GM12878 (cell line): ENCODE results near the gene PPIF. TPM values are rescaled to one million over a fixed set of nuclear protein-coding genes. Genes with fewer than 3 reads are reported as not detected.

Experiments
- PML ChIP-seq: IDR thresholded peaks from 2 replicates; pipeline ENCODE4 v1.6.1; 2012; ENCODE audit warnings: low read length, inconsistent platforms
- RFX5 ChIP-seq: IDR thresholded peaks from 2 replicates; pipeline ENCODE4 v1.6.1; 2011; ENCODE audit warnings: low read depth, low read length, improper control_type of control experiment
- polyA plus RNA-seq, 11 experiments: library from polyadenylated mRNA; depleted of rRNA in 4 of 11; unstranded in 6 of 11; stranded (reverse) in 5 of 11; fragments of >200 nt; fragmentation: Nextera tagmentation in 4 of 11; fragmentation: Illumina TruSeq in 1 of 11; extraction: Ambion mirVana in 4 of 11; extraction: Trizol in 1 of 11; gene quantifications; 1 replicate in 1 of 11; 2 replicates in 10 of 11; pipeline versions ENCODE4 v1.2.1 to v1.2.3, GENCODE V29; 2011 to 2016; ENCODE audit warnings: inconsistent platforms in 2 of 11, missing spikeins in 2 of 11, low read depth in 1 of 11
- total RNA-seq, 4 experiments: library from RNA; depleted of rRNA in 3 of 4; stranded (reverse); fragments of >200 nt in 3 of 4; fragmentation: Illumina TruSeq in 1 of 4; extraction: Trizol in 1 of 4; gene quantifications; 2 replicates each; pipeline versions ENCODE4 v1.2.1 to v1.2.3, GENCODE V29; 2013 to 2021
- TF ChIP-seq, protein P1 (sequence below): fragments of 450-650 bp; formaldehyde crosslinking; IDR thresholded peaks from 2 replicates; pipeline ENCODE4 v1.4.0; 2020; ENCODE audit warnings: mild to moderate bottlenecking, moderate library complexity

Gene PPIF
- total and polyA plus RNA-seq, 10 of the 15 experiments (the other 5 are each of a cell fraction or from before 2014, with no cell fraction given), result 28.8 to 180 (median 128) TPM

DNA sequence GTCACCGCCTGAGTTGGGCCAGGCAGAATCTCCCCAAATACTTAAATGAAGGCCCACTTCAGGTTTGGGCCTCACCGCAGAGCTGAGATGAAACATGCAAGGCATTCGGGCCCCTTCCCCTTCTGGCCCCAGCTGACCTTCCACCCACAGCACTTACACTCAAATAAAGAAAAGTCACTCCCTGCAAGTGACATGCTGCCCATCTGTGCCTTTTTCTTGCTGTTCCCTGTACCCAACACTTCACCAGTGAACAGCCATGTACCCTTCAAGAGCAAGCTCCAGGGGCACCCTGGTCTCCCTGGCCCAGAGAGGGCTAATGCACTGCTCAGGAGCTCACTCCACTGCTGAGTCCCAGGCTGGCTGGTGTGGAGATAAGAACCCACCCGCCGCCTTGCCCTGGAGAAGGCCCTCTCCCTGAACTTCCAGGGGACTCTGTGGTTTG is 57.4 kb downstream of the PPIF start (continued):
- no peak for TF ChIP-seq RFX5
- TF ChIP-seq, protein P1, sequence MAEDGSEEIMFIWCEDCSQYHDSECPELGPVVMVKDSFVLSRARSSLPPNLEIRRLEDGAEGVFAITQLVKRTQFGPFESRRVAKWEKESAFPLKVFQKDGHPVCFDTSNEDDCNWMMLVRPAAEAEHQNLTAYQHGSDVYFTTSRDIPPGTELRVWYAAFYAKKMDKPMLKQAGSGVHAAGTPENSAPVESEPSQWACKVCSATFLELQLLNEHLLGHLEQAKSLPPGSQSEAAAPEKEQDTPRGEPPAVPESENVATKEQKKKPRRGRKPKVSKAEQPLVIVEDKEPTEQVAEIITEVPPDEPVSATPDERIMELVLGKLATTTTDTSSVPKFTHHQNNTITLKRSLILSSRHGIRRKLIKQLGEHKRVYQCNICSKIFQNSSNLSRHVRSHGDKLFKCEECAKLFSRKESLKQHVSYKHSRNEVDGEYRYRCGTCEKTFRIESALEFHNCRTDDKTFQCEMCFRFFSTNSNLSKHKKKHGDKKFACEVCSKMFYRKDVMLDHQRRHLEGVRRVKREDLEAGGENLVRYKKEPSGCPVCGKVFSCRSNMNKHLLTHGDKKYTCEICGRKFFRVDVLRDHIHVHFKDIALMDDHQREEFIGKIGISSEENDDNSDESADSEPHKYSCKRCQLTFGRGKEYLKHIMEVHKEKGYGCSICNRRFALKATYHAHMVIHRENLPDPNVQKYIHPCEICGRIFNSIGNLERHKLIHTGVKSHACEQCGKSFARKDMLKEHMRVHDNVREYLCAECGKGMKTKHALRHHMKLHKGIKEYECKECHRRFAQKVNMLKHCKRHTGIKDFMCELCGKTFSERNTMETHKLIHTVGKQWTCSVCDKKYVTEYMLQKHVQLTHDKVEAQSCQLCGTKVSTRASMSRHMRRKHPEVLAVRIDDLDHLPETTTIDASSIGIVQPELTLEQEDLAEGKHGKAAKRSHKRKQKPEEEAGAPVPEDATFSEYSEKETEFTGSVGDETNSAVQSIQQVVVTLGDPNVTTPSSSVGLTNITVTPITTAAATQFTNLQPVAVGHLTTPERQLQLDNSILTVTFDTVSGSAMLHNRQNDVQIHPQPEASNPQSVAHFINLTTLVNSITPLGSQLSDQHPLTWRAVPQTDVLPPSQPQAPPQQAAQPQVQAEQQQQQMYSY, result no peak
- no peak for TF ChIP-seq PML

Other genes starting within 250 kb of the PPIF start
- not detected in 2 replicates for gene ZCCHC24, start 98.2 kb downstream of the PPIF start, total RNA-seq (2014; rRNA removed)
- 0.04 and 0.05 TPM in 2 replicates for gene ZCCHC24, start 98.2 kb downstream of the PPIF start, total RNA-seq (2014; rRNA removed; fragmentation: Illumina TruSeq; extraction: Trizol)
- gene ZCCHC24, start 98.2 kb downstream of the PPIF start, total RNA-seq (2021), result 0.24 and 0.62 TPM in 2 replicates
- gene ZCCHC24, start 98.2 kb downstream of the PPIF start, polyA plus RNA-seq (2011; rRNA removed), result 0.16 and 0.34 TPM in 2 replicates
- gene ZCCHC24, start 98.2 kb downstream of the PPIF start, polyA plus RNA-seq (2014; fragmentation: Illumina TruSeq; extraction: Trizol), result 0.03 and 0.04 TPM in 2 replicates
- under 1 TPM in 1 of 2 experiments, not detected in 1; 0.02 TPM for gene ZCCHC24, start 98.2 kb downstream of the PPIF start, polyA plus RNA-seq (2014; fragmentation: Nextera tagmentation; extraction: Ambion mirVana)
- gene ZCCHC24, start 98.2 kb downstream of the PPIF start, polyA plus RNA-seq (2014; rRNA removed), result 0.04 TPM in 2 replicates
- not detected for gene ZCCHC24, start 98.2 kb downstream of the PPIF start, polyA plus RNA-seq (2016; fragmentation: Nextera tagmentation; extraction: Ambion mirVana)
- 0.45 and 0.71 TPM in 2 replicates for gene EIF5AL1, start 165.1 kb downstream of the PPIF start, total RNA-seq (2014; rRNA removed)
- gene EIF5AL1, start 165.1 kb downstream of the PPIF start, total RNA-seq (2014; rRNA removed; fragmentation: Illumina TruSeq; extraction: Trizol), result 0.09 and 0.22 TPM in 2 replicates
- 0.08 and 0.26 TPM in 2 replicates for gene EIF5AL1, start 165.1 kb downstream of the PPIF start, total RNA-seq (2021)
- 1.2 and 1.3 TPM in 2 replicates for gene EIF5AL1, start 165.1 kb downstream of the PPIF start, polyA plus RNA-seq (2011; rRNA removed)
- 1.7 and 3.3 TPM in 2 replicates for gene EIF5AL1, start 165.1 kb downstream of the PPIF start, polyA plus RNA-seq (2014; fragmentation: Illumina TruSeq; extraction: Trizol)
- under 1 TPM in 1 of 2 experiments, not detected in 1; 0.02 TPM for gene EIF5AL1, start 165.1 kb downstream of the PPIF start, polyA plus RNA-seq (2014; fragmentation: Nextera tagmentation; extraction: Ambion mirVana)
- gene EIF5AL1, start 165.1 kb downstream of the PPIF start, polyA plus RNA-seq (2014; rRNA removed), result 0.29 and 0.46 TPM in 2 replicates
- gene EIF5AL1, start 165.1 kb downstream of the PPIF start, polyA plus RNA-seq (2016; fragmentation: Nextera tagmentation; extraction: Ambion mirVana), result 1 to 10 TPM; 6.5 to 8.3 TPM
- not detected in 2 replicates for gene SFTPA2, start 212.9 kb downstream of the PPIF start, total RNA-seq (2014; rRNA removed)
- gene SFTPA2, start 212.9 kb downstream of the PPIF start, total RNA-seq (2014; rRNA removed; fragmentation: Illumina TruSeq; extraction: Trizol), result not detected in 2 replicates
- 3.4 and 4.2 TPM in 2 replicates for gene SFTPA2, start 212.9 kb downstream of the PPIF start, total RNA-seq (2021)
- gene SFTPA2, start 212.9 kb downstream of the PPIF start, polyA plus RNA-seq (2011; rRNA removed), result 0.03 TPM in 1 of 2 replicates, not detected in the other
- not detected in 2 replicates for gene SFTPA2, start 212.9 kb downstream of the PPIF start, polyA plus RNA-seq (2014; fragmentation: Illumina TruSeq; extraction: Trizol)
- gene SFTPA2, start 212.9 kb downstream of the PPIF start, polyA plus RNA-seq (2014; fragmentation: Nextera tagmentation; extraction: Ambion mirVana), result not detected
- not detected in 2 replicates for gene SFTPA2, start 212.9 kb downstream of the PPIF start, polyA plus RNA-seq (2014; rRNA removed)
- not detected for gene SFTPA2, start 212.9 kb downstream of the PPIF start, polyA plus RNA-seq (2016; fragmentation: Nextera tagmentation; extraction: Ambion mirVana)